Stimulated activated CD8-positive, alpha-beta memory T cell treated with anti-CD3 and anti-CD28 coated beads, Interleukin-7, amount 100 ng/mL, for 24 hours (primary cell): Measurements from ENCODE around the gene RAP1GAP2.
"Not testable (repeated sequence)": the region's sequence is repeated elsewhere in the genome, so short reads cannot be mapped to it uniquely, and the experiment has no call there.

ENCODE experiments used
- DNase-seq: peaks from one replicate; pipeline ENCODE4 v3.0.0-alpha.2; 2020; ENCODE audit warnings: low read depth

Gene RAP1GAP2

DNA sequence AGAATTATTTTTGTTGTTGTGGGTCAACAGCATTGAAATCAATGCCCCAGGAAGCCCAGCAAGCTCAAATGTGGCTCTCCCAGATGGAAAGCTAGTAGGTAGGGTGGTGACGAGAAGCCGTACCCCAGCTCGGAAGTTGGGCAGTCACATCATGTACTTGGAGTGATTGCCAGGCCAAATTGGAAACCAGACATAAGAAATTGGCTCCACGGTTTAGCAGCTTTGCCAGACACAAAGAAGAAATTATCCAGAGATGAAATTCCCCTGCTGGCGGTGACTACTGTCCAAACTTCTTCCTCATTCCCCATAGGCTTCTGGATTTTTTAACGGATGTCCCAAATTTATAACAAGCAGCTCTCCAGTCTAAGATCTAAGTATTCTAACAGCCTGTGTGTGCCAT is 171.3 kb downstream of the RAP1GAP2 start:
- no peak for DNase-seq

DNA sequence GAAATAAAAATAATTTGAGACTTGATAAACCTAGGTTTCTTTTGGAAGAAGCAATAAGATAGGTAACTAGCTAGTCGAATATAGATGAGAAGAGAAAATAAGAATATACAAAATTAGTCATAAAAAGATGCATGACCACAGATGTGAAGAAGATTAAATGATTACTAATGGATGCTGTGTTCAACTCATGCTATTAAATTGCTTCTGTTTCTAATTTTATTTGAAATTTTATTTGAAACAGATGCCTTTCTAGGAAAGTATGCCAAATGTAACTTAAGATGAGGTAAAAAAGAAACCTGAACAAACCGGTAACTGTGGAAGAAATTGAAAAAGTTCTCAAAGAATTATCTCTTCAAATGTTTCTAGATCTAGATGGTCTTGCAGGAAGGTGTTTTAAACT is 175.6 kb downstream of the RAP1GAP2 start:
- DNase-seq: no peak

DNA sequence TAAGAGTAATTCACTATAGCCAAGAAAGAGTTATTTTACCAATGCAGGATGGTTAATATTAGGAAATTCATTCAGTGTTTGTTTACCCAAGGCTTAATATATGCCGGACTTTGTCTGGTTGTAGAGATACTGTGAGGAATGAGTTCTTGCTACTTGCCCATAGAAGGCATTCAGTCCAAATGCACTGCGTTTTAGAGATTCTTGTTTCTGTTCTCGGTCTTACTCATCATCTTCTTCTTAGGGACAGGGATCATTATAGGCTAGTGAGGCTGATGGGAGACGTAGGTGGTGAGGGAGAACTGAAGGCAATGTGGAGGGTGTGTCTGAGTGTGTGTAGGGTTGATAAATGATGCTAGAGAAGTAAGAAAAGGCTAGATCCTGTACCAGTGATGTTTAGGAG is 176.5 kb downstream of the RAP1GAP2 start:
- DNase-seq: no peak

DNA sequence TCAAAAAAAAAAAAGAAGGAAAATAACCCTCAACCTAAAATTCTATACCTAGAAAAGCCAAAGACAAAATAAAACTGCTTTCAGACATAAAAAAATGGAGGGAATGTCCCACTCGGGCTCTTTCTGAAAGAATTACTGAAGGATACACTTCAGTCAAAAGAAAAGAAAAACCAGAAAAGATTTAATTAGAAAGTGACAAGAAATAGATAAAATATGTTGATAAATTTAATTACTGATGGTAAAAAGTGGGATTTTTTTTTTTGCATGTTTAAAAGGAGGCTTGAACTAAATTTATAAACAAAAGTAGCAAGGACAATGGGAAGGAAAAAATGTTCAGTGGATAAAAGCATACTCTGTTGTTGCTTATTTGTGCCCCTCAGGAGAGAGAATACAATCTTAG is 178.1 kb downstream of the RAP1GAP2 start:
- DNase-seq: no peak

DNA sequence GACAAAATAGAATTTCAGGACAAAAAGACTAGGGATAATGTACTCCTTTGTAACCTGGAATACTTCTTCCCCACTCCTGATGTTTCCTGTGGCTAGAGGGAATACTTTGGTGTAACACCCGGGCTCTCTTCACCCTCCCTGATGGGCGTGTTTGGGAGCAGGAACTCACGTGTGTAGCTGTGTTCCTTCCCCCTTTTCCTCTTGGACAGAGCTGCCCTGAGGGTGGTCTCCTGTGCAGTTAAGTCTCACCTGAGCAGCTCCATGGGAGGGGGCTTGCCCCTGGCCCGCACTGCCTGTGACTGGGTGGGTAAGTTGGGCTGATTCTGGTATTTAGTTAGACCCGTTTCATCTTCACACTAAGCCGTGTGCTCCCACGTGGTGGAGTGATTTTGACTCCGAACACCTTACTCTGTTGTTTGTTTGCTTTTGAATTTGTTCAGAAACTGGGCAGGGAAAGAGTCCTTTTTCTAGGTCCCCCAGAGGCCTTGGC is 179.3 kb downstream of the RAP1GAP2 start:
- DNase-seq: no peak

DNA sequence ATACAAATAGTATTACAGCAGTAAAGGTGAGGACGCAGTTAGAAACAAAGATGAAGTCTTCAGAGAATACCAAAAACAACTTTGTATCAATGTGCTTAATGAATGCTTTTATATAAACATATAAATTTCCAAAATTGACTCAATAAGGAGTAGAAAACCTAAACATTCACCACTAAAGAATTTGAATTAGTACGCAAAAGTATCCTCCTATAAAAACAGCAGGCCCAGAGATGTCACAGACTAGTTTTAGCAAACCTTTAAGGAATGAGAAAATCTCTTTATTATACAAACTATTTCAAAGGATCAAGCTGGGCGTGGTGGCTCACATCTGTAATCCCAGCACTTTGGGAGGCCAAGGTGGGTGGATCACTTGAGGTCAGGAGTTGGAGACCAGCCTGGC is 180.9 kb downstream of the RAP1GAP2 start:
- DNase-seq: no peak

DNA sequence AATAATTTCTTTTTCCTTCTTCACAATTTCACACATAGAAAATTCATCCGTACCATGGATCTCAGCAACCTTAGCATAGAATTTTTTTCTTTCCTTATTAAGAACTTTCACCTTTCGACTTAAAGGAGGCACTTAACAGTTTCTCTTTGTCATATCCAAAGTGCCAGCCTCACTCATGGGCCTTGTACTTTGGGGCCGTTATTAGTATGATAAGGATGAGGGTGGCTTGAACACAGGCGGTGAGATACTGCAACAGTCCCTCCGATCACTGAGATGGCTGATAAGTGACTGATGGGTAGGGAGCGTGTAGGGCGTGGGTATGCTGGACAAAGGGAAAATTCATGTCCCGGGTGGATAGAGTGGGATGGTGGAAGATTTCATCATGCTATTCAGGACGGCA is 181.9 kb downstream of the RAP1GAP2 start:
- no peak for DNase-seq

DNA sequence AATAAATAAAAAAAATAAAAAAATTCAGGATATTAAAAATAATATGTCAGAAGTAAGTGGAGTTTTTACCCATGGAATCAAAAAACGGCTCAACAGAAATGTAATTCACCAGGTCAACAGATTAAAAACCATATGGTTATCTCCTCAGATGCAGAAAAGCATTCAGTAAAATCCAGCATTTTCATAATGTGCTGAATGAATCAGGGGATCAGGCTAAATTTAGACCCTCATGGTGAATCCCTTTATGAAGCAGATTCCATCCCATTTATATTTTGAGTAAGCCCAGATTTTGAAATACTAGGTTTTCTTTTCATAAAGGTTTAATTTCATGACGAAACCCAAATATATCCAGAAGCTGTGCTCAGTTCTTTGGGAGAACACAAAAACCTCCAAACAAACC is 182.8 kb downstream of the RAP1GAP2 start:
- no peak for DNase-seq

DNA sequence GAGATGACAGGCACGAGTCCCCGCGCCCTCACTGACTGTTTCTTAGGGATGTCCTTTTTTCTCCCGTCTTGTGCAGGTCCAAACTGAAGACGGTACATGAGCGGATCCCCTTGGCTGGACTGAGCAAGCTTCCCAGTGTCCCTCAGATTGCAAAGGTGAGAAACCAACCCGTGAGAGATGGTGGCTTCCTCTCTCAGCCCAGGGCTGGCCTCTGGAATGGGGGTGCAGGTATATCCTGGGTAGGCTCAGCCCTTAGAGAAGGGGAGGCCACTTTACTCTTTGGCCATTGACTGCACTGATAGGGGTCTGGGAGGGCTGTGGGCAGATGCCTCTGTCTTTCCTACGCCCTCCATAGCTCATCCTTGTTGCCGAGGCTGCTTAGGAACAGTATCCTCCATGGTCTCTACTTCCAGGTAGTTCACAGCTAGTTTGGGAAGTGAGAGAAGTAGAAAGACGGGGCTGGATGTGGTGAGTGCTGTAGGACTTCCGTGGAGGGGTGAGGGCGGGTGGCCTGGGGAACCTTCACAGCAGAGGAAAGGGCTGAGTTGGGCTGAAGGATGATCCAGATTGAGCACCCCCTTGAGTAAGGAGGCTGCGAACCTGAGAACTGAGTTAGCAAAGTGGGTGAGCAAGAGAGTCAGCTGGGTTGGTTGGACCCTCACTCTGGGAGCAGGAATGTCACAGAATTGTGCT is 184.1 kb downstream of the RAP1GAP2 start:
- no peak for DNase-seq

DNA sequence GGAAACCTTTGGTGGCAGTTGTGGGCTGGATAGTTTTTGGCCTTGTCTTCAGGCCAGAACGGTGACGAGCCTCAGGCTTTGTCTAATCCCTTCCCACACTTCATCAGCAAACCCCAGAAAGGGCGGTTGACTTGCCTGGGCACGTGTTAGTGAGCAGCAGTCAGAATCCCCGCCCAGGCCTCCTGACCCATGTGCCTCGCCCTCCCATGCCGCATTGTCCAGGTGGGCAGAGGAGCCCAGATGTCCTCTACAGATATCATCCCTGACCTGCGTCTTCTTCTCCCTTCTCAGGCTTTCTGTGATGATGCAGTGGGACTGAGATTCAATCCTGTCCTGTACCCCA is 184.6 kb downstream of the RAP1GAP2 start:
- DNase-seq: no peak

DNA sequence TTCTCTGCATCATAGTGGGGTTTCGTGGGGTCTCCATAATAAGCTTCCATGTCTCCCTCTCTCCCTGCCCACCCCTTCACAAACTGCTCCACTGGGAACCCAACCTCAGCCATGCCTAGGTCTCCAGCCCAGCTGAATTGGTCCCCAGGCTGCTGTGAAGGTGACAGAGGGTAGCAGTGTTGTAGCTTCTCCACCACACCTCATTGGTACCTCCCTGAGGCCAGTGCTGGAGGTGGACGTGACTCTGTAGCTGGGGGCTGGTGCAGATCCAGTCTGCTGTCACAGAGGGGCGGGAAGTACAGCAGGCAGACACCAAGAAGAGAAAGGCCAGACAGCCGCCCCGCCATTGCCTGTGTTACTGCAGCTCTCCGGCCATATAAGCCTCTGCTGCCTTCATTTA is 185.1 kb downstream of the RAP1GAP2 start:
- no peak for DNase-seq

DNA sequence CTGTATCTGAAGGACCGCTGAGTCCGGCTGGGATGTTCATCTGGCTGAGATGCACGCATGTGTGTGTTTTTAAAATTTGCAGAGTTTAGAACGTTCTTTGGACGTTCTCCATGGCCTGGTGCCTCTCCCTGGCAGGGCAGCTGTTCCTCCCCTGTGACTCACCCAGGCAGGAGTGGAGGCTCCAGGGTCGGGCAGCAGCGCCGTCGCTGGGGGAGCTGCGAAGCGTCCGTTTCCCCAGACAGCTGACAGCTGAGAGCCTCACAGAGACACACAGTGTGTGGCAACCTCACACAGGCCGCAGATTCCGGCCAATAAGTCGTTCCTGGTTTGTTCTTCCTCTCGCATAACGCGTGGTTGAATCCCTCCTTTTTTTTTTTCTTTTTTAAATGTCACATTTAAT is 186.6 kb downstream of the RAP1GAP2 start:
- no peak for DNase-seq

DNA sequence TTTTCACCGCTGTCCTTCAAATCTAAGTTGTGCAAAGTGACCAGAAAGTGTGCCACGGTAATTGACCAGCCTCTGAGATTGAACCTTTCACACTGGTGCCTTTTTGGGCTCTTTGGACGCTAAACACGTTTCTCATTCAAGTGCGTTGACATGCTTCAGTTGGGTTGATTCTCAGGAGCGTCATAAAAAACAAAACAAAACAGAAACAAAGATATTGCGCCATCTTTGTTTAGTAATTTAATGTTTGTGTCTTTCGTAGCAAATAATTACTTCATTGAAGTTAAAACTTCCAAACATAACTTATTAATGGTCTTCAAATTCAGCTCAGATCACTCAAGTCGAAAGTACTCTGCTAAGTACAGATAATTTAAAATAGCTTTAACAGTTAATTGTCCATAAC is 187.0 kb downstream of the RAP1GAP2 start:
- DNase-seq: no peak

DNA sequence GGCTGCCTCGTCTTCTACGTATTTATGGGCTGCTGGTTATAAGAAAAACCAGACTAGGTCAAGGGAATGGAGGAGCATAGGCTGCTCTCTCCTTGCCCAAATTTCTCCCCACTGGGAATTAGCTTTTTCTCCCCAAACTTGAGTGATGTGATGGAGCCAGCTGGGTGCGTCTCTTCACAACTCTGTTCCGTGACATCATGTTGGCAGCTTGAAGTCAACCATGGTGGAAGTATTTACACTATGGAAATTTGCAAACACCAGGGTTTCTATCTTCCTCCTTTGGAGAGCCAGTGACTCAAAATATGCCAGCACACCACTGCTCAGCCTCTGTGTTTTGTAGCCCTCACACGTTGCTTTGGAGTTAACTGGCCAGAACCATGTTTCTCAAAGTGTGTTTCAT is 189.1 kb downstream of the RAP1GAP2 start:
- no peak for DNase-seq

DNA sequence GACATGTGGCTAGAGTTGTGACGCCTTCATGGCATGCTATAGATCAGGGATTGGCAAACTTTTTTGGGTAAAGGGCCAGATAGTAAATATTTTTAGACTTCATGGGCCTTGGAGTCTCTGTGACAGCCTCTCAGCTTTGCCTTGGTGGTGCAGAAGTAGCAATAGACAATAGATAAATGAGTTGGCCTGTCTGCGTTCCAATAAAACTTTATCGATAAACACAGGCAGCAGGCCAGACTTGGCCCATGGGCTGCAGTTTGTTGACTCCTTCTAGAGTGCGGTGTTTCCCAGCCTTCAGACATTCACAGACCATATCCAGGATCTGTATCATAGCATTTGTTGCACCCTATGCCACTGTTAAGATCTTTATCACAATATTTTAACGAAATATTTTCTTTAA is 190.7 kb downstream of the RAP1GAP2 start:
- no peak for DNase-seq

DNA sequence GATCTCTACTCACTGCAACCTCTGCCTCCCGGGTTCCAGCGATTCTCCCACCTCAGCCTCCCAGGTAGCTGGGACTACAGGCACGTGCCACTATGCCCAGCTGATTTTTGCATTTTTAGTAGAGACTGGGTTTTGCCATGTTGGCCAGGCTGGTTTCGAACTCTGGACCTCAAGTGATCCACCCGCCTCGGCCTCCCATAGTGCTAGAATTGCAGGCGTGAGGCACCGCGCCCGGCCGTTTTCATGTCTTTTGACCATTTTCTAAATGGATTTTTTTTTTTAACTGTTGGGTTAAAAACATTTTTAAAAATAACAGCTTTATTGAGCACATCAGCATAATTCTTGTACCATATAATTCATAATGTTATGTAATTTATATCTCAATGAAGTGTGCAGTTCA is 193.2 kb downstream of the RAP1GAP2 start:
- not testable (repeated sequence) for DNase-seq

DNA sequence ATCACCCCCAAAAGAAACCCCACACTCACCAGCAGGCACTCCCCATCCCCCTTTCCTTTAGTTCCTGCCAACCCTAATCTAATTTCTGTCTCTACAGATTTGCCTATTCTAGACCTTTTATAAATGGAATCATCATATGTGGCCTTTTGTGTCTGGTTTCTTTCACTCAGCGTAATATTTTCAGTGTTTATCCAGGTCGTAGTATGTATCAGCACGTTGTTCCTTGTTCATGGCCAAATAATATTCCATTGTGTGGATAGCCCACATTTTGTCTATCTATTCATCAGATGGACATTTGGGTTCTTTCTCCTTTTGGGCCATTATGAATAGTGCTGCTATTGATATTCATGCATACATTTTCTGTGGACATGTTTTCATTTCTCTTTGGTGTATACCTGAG is 193.6 kb downstream of the RAP1GAP2 start:
- DNase-seq: no peak

DNA sequence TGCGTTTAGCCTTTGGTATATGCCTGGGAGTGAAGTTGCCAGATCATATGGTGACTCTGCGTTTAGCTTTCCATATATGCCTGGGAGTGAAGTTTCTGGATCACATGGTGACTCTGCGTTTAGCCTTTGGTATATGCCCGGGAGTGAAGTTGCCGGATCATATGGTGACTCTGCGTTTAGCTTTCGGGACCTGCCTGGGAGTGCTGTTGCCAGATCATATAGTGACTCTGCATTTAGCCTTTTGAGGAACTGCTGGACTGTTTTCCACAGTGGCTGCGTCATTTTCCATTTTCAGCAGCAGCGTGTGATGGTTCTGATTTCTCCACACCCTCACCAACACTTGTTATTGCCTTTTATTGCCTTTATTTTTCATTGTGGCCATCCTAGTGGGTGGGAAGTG is 194.2 kb downstream of the RAP1GAP2 start:
- no peak for DNase-seq

DNA sequence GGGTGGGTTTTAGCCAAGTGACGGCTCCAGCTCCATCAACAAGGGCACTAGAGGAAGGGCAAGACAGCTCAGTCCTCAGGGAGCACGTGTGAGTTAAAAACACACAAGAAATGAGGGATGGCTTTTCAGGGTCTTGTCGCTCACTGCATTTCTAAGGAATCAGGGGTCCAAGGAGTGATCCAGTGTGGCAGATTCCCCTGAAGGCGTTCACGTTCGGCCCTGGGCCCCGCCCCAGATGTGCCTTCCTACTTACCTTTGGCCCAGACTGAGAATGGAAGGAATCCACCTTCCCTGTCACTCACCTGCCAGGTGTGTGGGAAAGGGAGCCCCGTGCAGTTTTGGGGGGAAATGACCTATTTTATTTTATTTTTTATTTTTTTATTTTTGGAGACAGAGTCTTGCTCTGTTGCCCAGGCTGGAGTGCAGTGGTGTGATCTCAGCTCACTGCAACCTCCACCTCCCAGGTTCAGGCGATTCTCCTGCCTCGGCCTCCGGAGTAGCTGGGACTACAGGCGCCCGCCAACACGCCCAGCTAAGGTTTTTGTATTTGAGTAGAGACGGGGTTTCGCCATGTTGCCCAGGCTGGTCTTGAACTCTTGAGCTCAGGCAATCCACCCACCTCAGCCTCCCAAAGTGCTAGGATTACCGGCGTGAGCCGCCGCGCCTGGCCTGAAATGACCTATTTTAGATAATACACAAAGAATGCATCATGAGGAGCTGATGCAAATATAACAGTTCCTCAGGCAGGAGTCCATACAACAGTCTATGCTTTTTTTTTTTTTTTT is 195.3 kb downstream of the RAP1GAP2 start:
- not testable (repeated sequence) for DNase-seq

DNA sequence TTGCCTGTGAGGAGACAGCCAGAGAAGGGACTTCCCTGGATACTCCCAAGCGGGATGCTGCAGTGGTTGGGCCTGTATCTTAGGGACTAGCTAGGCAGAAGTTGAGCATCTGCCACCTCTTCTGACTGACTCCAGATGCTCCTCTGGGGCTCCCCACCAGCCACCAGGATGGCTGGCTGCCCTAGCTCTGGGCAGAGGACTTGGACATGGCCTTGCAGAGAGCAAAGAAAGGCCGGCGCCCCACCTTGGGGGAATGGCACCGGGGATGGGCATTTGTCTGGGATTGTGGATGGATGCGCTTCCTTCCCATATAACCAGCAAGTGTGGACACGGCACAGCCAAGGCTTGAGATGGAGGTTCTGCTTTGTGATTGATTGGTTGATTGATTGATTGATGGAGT is 198.2 kb downstream of the RAP1GAP2 start:
- no peak for DNase-seq

DNA sequence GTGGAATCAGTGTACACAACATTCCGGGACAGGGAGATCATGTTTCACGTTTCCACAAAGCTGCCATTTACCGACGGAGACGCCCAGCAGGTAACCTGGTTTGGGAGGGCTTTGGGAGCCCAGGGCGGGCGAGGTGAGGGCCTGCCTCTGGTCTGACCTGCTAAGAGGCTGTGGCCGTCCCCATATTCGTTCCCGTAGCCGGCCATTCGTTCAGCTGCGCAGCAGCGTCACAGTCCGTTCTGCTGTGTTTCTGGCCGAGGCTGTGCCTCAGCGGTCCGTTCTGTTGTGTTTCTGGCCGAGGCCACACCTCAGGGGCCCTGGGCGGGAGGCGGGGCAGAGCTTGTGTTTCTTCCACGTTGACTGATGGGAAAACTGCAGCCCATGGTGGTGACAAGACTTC is 199.1 kb downstream of the RAP1GAP2 start:
- DNase-seq: no peak

DNA sequence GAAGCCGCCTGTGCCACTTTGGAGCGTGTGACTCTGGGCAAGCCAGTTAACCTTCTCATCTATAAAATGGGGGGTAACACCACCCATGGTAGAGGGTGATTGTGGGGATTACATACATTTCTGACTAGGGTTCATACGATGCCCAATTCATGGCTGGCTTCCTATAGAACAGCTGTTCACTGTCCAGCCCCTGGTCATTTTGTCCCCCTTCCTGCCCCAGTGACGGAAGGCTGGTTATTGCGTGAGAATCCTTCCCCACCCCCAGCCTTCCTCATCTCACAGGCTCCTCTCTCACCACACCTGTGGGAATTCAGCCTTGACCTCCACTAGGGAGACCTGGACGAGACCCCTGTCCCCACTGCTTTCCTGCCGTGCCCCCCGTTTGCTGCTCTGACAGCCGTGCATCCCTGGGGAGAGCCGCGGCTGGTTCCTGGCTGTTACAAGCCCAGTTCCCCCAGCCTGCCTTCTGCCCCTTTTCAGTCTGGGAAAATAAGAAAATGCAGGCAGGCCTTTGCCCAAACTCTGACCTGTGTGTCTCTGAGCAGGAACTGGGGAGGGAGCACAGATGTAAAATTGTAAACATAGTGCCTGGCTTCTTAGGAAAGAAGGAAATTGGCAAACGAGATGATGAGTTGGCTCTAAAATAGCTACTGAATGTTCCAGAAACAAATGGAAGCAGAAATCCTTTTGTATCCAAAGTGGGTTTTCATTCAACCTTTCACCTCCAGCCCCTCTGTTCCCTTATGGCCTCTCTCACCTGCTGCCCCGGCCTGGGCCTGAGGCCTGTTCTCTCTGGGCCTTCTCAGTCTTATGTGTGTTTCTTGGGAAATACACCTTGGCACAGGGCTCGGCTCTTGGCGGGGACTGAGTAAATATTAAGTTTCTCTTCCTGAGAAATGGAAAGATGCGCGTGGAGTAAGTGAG is 199.9 kb downstream of the RAP1GAP2 start:
- no peak for DNase-seq
